Sigmoid colon (tissue), 4 donors: ENCODE results near the gene GAGE13.
"Not testable (repeated sequence)": the region's sequence is repeated elsewhere in the genome, so short reads cannot be mapped to it uniquely, and the experiment has no call there.

Source experiments
- CTCF ChIP-seq, 4 experiments: fragments of 450-650 bp in 3 of 4; fragments of 200-600 bp in 1 of 4; IDR thresholded peaks; one replicate each; pipeline ENCODE4 v1.5.1; 2016 to 2019; ENCODE audit warnings: antibody characterized with exemption in 4 of 4, mild to moderate bottlenecking in 3 of 4, moderate library complexity in 2 of 4
- POLR2AphosphoS5 ChIP-seq, 4 donors: sonication (generic); formaldehyde crosslinking; IDR thresholded peaks; one replicate each; pipeline ENCODE4 v1.6.1; 2017; ENCODE audit warnings: antibody characterized with exemption in 4 of 4

- TF ChIP-seq POLR2AphosphoS5, CTCF (IDR thresholded peaks at IDR 0.05): not testable (repeated sequence)
Observed at GRCh38 chrX:49321737-49322136, 9.6 kb upstream of the GAGE13 start, which contains the start of gene GAGE12J.
